Measurements from ENCODE around the gene ZDHHC11. TPM values are rescaled to one million over a fixed set of nuclear protein-coding genes. Genes with fewer than 3 reads are reported as not detected.

Gene ZDHHC11
- total RNA-seq, 3 donors from 2014 or later = 3.0 to 11.3 (median 9.5) TPM

GRCh38 chr5:760363-761058 lies 90.3 kb downstream of the ZDHHC11 start:
- TF ChIP-seq POLR2AphosphoS5 (IDR thresholded peaks at IDR 0.05) (no peak), POLR2A (IDR thresholded peaks at IDR 0.05) (no peak)
- TF ChIP-seq, protein P1, sequence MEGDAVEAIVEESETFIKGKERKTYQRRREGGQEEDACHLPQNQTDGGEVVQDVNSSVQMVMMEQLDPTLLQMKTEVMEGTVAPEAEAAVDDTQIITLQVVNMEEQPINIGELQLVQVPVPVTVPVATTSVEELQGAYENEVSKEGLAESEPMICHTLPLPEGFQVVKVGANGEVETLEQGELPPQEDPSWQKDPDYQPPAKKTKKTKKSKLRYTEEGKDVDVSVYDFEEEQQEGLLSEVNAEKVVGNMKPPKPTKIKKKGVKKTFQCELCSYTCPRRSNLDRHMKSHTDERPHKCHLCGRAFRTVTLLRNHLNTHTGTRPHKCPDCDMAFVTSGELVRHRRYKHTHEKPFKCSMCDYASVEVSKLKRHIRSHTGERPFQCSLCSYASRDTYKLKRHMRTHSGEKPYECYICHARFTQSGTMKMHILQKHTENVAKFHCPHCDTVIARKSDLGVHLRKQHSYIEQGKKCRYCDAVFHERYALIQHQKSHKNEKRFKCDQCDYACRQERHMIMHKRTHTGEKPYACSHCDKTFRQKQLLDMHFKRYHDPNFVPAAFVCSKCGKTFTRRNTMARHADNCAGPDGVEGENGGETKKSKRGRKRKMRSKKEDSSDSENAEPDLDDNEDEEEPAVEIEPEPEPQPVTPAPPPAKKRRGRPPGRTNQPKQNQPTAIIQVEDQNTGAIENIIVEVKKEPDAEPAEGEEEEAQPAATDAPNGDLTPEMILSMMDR (IDR thresholded peaks at IDR 0.05) = no peak
- no peak for DNase-seq (ENCODE audit: low spot score in 2 of 2)
- no peak overlapping the region for H3K4me3 ChIP-seq
- no peaks in the 10 kb centered on the region for H3K27me3 ChIP-seq
- intact Hi-C loops (cut with DNase I; ENCODE audit: low total_unique reads) = no loop called here
- H3K27ac ChIP-seq = no peak overlapping the region
- H3K4me1 ChIP-seq = peaks cover 0 to 6% of the 10 kb centered on the region in 2 donors
- no peaks in the 10 kb centered on the region for H3K36me3 ChIP-seq
- H3K9me3 ChIP-seq = no peaks in the 10 kb centered on the region

GRCh38 chr5:759781-760362 lies 90.9 kb downstream of the ZDHHC11 start:
- H3K27ac ChIP-seq = no peak overlapping the region
- peak; percentile 17 to 57 for DNase-seq (ENCODE audit: low spot score in 2 of 2)
- TF ChIP-seq POLR2A (IDR thresholded peaks at IDR 0.05) (no peak), POLR2AphosphoS5 (IDR thresholded peaks at IDR 0.05) (no peak)
- TF ChIP-seq, protein P1 (IDR thresholded peaks at IDR 0.05) = no peak
- H3K36me3 ChIP-seq = no peaks in the 10 kb centered on the region
- no peak overlapping the region for H3K4me3 ChIP-seq
- H3K4me1 ChIP-seq = peaks cover 0 to 6% of the 10 kb centered on the region in 2 donors
- intact Hi-C loops (cut with DNase I; ENCODE audit: low total_unique reads) = loop anchor here (5.0 kb wide), 1 partner anchor 82 kb away; no protein-coding TSS in a partner anchor
- no peaks in the 10 kb centered on the region for H3K27me3 ChIP-seq
- no peaks in the 10 kb centered on the region for H3K9me3 ChIP-seq

DNA sequence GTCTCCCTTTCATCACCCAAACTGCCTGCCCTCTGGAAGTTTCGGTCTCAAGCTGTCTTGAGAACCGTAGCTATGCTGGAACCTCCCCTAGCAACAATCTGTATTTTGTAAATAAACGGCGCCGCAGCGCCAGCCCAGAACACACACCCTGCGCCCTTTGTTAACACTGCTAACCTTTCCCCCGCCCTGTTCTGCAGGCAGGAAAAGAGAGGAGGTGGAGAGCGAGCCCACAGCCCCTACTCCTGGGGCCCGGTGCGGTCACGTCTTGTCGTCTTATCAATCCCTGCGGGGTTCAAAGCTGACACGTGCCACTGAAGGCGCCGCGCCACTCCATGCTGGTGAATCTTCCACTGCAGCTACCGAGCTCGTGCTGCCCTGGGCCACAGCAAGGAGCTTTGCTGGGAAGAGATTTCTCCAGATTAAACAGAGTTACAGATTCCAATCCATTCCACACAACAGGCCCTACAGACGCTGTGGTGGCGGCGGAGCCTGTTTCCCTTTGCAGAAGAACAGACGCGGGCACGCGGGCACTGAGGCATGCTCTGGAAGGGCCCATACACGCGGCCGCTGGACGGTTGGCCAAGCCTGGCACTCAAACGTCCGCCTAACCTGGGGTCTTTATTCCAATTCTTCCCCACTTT lies 91.6 kb downstream of the ZDHHC11 start:
- intact Hi-C loops (cut with DNase I; ENCODE audit: low total_unique reads) = loop anchor here (5.0 kb wide), 1 partner anchor 83 kb away; no protein-coding TSS in a partner anchor
- H3K27me3 ChIP-seq = no peaks in the 10 kb centered on the region
- peak in 1 of 3 donors; percentile 36 for TF ChIP-seq POLR2AphosphoS5 (IDR thresholded peaks at IDR 0.05)
- TF ChIP-seq, protein P1 (IDR thresholded peaks at IDR 0.05) = no peak
- H3K4me1 ChIP-seq = peaks cover 0 to 6% of the 10 kb centered on the region in 2 donors
- peak; percentile 57 to 85 for DNase-seq (ENCODE audit: low spot score in 2 of 2)
- H3K9me3 ChIP-seq = no peaks in the 10 kb centered on the region
- peak overlapping the region in 2 of 3 donors; percentile 16 to 43 for H3K4me3 ChIP-seq
- no peaks in the 10 kb centered on the region for H3K36me3 ChIP-seq
- peak overlapping the region; percentile 13 to 23 for H3K27ac ChIP-seq

DNA sequence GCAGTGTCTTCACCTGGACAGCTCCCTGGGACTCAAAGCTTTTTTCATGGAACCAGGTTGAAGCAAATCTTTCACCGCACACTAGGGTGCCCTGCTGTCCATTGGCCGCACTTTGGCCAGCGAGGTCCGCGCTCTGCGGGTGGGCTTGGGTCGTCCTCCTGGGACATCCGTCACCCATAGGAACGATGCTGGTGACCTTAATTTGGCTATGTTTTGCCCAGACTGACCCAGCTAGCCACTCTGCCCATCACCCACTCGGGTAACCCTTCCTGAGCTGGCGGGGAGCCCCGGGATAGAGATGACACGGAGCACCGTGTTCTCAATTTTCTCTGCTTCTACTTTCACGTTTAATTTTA lies 92.1 kb downstream of the ZDHHC11 start:
- no peaks in the 10 kb centered on the region for H3K9me3 ChIP-seq
- intact Hi-C loops (cut with DNase I; ENCODE audit: low total_unique reads) = loop anchor here (5.0 kb wide), 1 partner anchor 84 kb away; no protein-coding TSS in a partner anchor
- no peaks in the 10 kb centered on the region for H3K27me3 ChIP-seq
- H3K4me3 ChIP-seq = peak overlapping the region in 1 of 3 donors; percentile 43
- H3K4me1 ChIP-seq = peaks cover 0 to 6% of the 10 kb centered on the region in 2 donors
- H3K27ac ChIP-seq = peak overlapping the region in 1 of 2 donors; percentile 23
- no peaks in the 10 kb centered on the region for H3K36me3 ChIP-seq
- TF ChIP-seq POLR2A (IDR thresholded peaks at IDR 0.05) (no peak), POLR2AphosphoS5 (IDR thresholded peaks at IDR 0.05) (no peak)
- TF ChIP-seq, protein P1 (IDR thresholded peaks at IDR 0.05) = no peak
- DNase-seq (ENCODE audit: low spot score in 2 of 2) = no peak
